NCI-H460 (cell line): ENCODE measurements around the gene CCL26. TPM values are rescaled to one million over a fixed set of nuclear protein-coding genes. Genes with fewer than 3 reads are reported as not detected.

Experiments
- total RNA-seq: library from RNA; depleted of rRNA; stranded (reverse); fragments of >200 nt; shearing (Covaris generic); gene quantifications from 2 replicates; pipeline ENCODE4 v1.2.3, GENCODE V29; 2014; rRNA removed

The CCL26 gene
- total RNA-seq, 1 experiment from 2014 or later: 0.27 TPM

Other genes starting within 250 kb of the CCL26 start
- 8.1 and 8.8 TPM in 2 replicates for gene HIP1, start 33.3 kb downstream of the CCL26 start, total RNA-seq
- gene CCL24, start 41.6 kb upstream of the CCL26 start, total RNA-seq: not detected in 2 replicates
- gene RHBDD2, start 106.8 kb upstream of the CCL26 start, total RNA-seq: 53.4 and 60.2 TPM in 2 replicates
- gene POR, start 142.9 kb upstream of the CCL26 start, total RNA-seq: 53.4 and 57.5 TPM in 2 replicates
- gene TMEM120A, start 222.4 kb upstream of the CCL26 start, total RNA-seq: 11.5 and 15.3 TPM in 2 replicates